Calu3 (cell line): ENCODE measurements around the gene SPTBN4. TPM values are rescaled to one million over a fixed set of nuclear protein-coding genes. Genes with fewer than 3 reads are reported as not detected.

Source experiments
- BruUV-seq: library from RNA; stranded (reverse); fragments of 400-500 nt; replicated peaks from 2 replicates; lab custom pipeline; 2021; lab: Mats Ljungman, UMichigan
- CTCF ChIA-PET: fragments of 300-600 bp; sonication (Branson Sonifier 250); formaldehyde crosslinking; loops from one replicate; lab custom pipeline; 2022; ENCODE audit warnings: antibody characterized with exemption; lab: Charles Lee
- DNase-seq: peaks from one replicate; pipeline ENCODE4 v3.0.0; 2022
- H3K27ac Mint-ChIP-seq: one replicate; pipeline ENCODE4 v1.8.0; 2022; ENCODE audit warnings: mixed read lengths; ENCODE audit not compliant: unreplicated experiment
- H3K27me3 Mint-ChIP-seq: one replicate; pipeline ENCODE4 v1.8.0; 2022; ENCODE audit warnings: mixed read lengths; ENCODE audit not compliant: unreplicated experiment
- H3K36me3 Mint-ChIP-seq: one replicate; pipeline ENCODE4 v1.8.0; 2022; ENCODE audit warnings: mild to moderate bottlenecking, moderate library complexity, mixed read lengths; ENCODE audit not compliant: insufficient read depth, unreplicated experiment
- H3K4me1 Mint-ChIP-seq: one replicate; pipeline ENCODE4 v1.8.0; 2022; ENCODE audit warnings: mild to moderate bottlenecking, low read depth, mixed read lengths; ENCODE audit not compliant: unreplicated experiment
- H3K4me3 Mint-ChIP-seq: one replicate; pipeline ENCODE4 v1.8.0; 2022; ENCODE audit warnings: mild to moderate bottlenecking, low read depth, moderate library complexity, mixed read lengths; ENCODE audit not compliant: unreplicated experiment
- H3K9me3 Mint-ChIP-seq: one replicate; pipeline ENCODE4 v1.8.0; 2022; ENCODE audit warnings: low read depth, mixed read lengths; ENCODE audit not compliant: unreplicated experiment
- CTCF ChIP-seq: fragments of 200-600 bp; IDR thresholded peaks from one replicate; pipeline ENCODE4 v1.8.0; 2022; ENCODE audit warnings: antibody characterized with exemption; ENCODE audit not compliant: unreplicated experiment
- intact Hi-C: fragments of 100-400 bp; cut with micrococcal nuclease; formaldehyde crosslinking; loops from one replicate; pipeline ENCODE4 v1.10.0; 2022; ENCODE audit not compliant: unreplicated experiment
- total RNA-seq: library from RNA; stranded (reverse); gene quantifications from 2 replicates; pipeline ENCODE4 v1.2.3, GENCODE V29; 2022

SPTBN4 gene
- total RNA-seq, 1 experiment from 2014 or later, result 0.80 TPM

GRCh38 chr19:40594657-40595091, 127.9 kb downstream of the SPTBN4 start:
- peak overlapping the region; percentile 10 for H3K4me3 Mint-ChIP-seq
- CTCF ChIA-PET, result interaction anchor here (0.5 to 0.6 kb wide), 2 partner anchors 28 to 265 kb away, joined by 3 to 6 read pairs; no protein-coding TSS in a partner anchor
- peaks cover 31% of the 10 kb centered on the region for H3K36me3 Mint-ChIP-seq
- peaks cover 38% of the 10 kb centered on the region for H3K27me3 Mint-ChIP-seq
- peak overlapping the region; percentile 22 for H3K27ac Mint-ChIP-seq
- TF ChIP-seq CTCF, result no peak
- BruUV-seq, result no TSS peak
- peaks cover 30% of the 10 kb centered on the region for H3K4me1 Mint-ChIP-seq
- intact Hi-C loops, result loop anchor here (5.0 to 10.0 kb wide), 2 partner anchors 47 to 130 kb away; partner anchors contain the start of genes BLVRB and SPTBN4
- no peaks in the 10 kb centered on the region for H3K9me3 Mint-ChIP-seq
- DNase-seq, result no peak

GRCh38 chr19:40596608-40597328, 130.0 kb downstream of the SPTBN4 start:
- no peak for TF ChIP-seq CTCF
- H3K36me3 Mint-ChIP-seq, result peaks cover 36% of the 10 kb centered on the region
- peaks cover 59% of the 10 kb centered on the region for H3K27me3 Mint-ChIP-seq
- CTCF ChIA-PET, result interaction anchor here (1.4 kb wide), 1 partner anchor 56 kb away, joined by 4 read pairs; no protein-coding TSS in a partner anchor
- no peak overlapping the region for H3K27ac Mint-ChIP-seq
- no peaks in the 10 kb centered on the region for H3K9me3 Mint-ChIP-seq
- H3K4me1 Mint-ChIP-seq, result peaks cover 46% of the 10 kb centered on the region
- H3K4me3 Mint-ChIP-seq, result peak overlapping the region; percentile 15
- no TSS peak for BruUV-seq
- DNase-seq, result peak; percentile 64
- intact Hi-C loops, result loop anchor here (5.0 to 10.0 kb wide), 2 partner anchors 49 to 132 kb away; partner anchors contain the start of genes BLVRB and SPTBN4

- no TSS peak for BruUV-seq
- no peak overlapping the region for H3K27ac Mint-ChIP-seq
Observed at GRCh38 chr19:40597329-40597838, 130.6 kb downstream of the SPTBN4 start.

More at GRCh38 chr19:40597329-40597838, 130.6 kb downstream of the SPTBN4 start:
- CTCF ChIA-PET, result interaction anchor here (1.4 kb wide), 1 partner anchor 56 kb away, joined by 4 read pairs; no protein-coding TSS in a partner anchor
- Mint-ChIP-seq H3K27me3 (peaks cover 65% of the 10 kb centered on the region), H3K4me1 (peaks cover 52% of the 10 kb centered on the region), H3K9me3 (no peaks in the 10 kb centered on the region), H3K4me3 (peak overlapping the region; percentile 15), H3K36me3 (peaks cover 34% of the 10 kb centered on the region)
- no peak for TF ChIP-seq CTCF
- no peak for DNase-seq
- intact Hi-C loops, result loop anchor here (5.0 to 10.0 kb wide), 2 partner anchors 50 to 133 kb away; partner anchors contain the start of genes BLVRB and SPTBN4
